HUES64 (cell line): ENCODE results near the gene LDLRAD4.

ENCODE experiments used
- H3K27ac ChIP-seq: 2 replicates; pipeline ENCODE4 v1.7.0; 2013; ENCODE audit warnings: low read depth, low read length, inconsistent platforms
- H3K27me3 ChIP-seq: 2 replicates; pipeline ENCODE4 v1.6.1; 2013; ENCODE audit warnings: mild to moderate bottlenecking, low read length; ENCODE audit not compliant: insufficient read depth
- H3K36me3 ChIP-seq: 2 replicates; pipeline ENCODE4 v1.6.1; 2013; ENCODE audit warnings: mild to moderate bottlenecking, low read length; ENCODE audit not compliant: insufficient read depth
- H3K4me1 ChIP-seq: 2 replicates; pipeline ENCODE4 v1.6.1; 2013; ENCODE audit warnings: mild to moderate bottlenecking, low read length, moderate library complexity; ENCODE audit not compliant: insufficient read depth
- H3K4me3 ChIP-seq: 2 replicates; pipeline ENCODE4 v1.5.1; 2013; ENCODE audit warnings: mild to moderate bottlenecking, low read length, moderate library complexity
- H3K9ac ChIP-seq: 2 replicates; pipeline ENCODE4 v1.6.1; 2013; ENCODE audit warnings: mild to moderate bottlenecking, low read depth, low read length
- H3K9me3 ChIP-seq: 2 replicates; pipeline ENCODE4 v1.6.1; 2013; ENCODE audit warnings: low read depth, low read length; ENCODE audit not compliant: insufficient read depth
- WGBS: fragments of 150-250, 120-280 bp; methylation state at CpG from one replicate; pipeline ENCODE4 v1.1.7; 2013; ENCODE audit warnings: missing lambda C conversion rate; 5-methylcytosine and 5-hydroxymethylcytosine counted together

The LDLRAD4 gene

DNA sequence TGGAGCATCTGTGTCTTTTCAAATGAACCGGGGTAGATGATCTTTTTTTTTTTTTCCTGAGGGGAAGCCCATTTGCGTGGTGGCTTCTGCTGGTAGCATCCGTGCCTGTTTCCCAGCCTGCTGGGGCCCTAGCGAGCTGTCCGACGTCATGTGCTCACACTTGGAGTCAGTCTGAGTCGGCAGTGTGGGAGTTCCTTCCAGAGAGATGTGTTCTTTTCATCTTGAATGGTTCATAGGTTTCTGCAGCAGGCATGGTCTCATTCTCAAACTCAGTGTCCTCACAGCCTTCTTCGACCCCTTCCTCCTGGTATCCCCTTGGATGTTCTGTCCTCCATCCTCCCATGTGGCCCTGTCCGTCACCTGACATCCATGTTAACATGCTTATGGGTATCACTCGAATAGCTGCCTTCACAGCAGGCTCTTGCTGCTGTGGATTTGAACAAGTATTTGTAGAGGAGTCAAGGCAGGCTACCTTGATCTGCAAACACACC lies 51.0 kb downstream of the LDLRAD4 start:
- Histone ChIP-seq H3K36me3 (no peaks in the 10 kb centered on the region), H3K9ac (no peak overlapping the region), H3K4me3 (no peak overlapping the region), H3K4me1 (peaks cover 19% of the 10 kb centered on the region), H3K27me3 (no peaks in the 10 kb centered on the region), H3K27ac (no peak overlapping the region), H3K9me3 (no peaks in the 10 kb centered on the region)
- WGBS = 90% methylated on average over 10 of the region's 10 CpGs

DNA sequence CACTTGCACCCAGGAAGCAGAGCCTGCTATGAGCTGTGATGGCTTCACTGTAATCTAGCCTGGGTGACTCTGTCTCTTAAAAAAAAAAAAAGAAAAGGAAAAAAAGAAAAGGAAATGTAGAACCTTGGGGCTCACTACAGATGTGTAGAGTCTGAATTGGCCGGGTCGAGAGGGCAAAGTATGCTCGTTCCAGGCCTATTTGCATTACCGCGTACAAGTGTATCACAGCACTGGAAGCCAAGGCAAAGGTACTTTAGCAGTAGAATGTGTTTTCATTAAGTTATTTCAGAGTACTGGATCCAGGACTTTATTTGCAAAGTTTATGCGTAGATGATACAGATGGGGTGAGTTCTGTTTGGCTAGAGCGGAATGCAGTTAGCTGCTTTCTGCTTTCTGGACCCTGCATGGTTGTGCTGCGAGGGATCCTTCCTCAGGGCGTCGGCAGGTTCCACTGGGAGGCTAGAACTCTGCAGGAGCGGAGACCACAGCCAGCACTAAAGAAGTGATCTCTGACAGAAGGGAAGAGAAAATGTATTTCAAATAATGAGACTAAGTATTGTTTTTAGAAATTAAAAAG lies 51.8 kb downstream of the LDLRAD4 start:
- no peak overlapping the region for H3K4me3 ChIP-seq
- WGBS = 94% methylated on average over 11 of the region's 11 CpGs
- no peaks in the 10 kb centered on the region for H3K36me3 ChIP-seq
- H3K4me1 ChIP-seq = peaks cover 19% of the 10 kb centered on the region
- H3K27me3 ChIP-seq = no peaks in the 10 kb centered on the region
- no peaks in the 10 kb centered on the region for H3K9me3 ChIP-seq
- no peak overlapping the region for H3K9ac ChIP-seq
- H3K27ac ChIP-seq = no peak overlapping the region

DNA sequence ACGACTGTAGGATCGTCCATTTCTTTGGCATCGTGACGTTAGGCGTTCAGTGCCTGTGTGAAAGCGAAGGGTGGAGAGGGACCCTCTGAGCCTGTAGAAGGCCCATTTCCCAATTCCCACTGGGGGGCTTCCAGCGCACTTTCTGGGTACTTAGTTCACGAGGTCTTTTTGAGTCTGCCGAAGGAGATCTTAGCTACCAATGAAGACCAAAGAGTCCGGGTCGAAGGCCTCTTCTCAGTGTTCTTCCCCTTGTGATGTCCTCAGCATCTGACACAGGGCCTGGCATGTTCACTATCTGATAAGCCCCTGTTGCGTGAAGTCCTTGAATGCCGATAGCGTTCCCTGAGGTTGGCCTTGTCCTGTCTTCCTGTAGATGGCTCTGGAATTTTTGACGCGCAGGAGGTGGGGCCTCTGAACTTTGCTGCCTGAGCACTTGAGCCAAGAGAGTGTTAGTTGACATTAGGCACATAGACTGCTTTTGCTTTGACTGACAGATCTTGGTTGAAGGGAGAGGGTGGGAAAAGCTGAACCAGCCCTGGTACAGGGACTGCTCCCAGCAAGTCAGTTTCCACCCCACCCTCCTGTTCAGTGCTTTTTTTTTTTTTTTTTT lies 52.8 kb downstream of the LDLRAD4 start:
- Histone ChIP-seq H3K27me3 (no peaks in the 10 kb centered on the region), H3K4me3 (no peak overlapping the region), H3K36me3 (no peaks in the 10 kb centered on the region), H3K9me3 (no peaks in the 10 kb centered on the region), H3K27ac (no peak overlapping the region), H3K4me1 (peaks cover 20% of the 10 kb centered on the region), H3K9ac (no peak overlapping the region)
- 93% methylated on average over 16 of the region's 16 CpGs for WGBS

DNA sequence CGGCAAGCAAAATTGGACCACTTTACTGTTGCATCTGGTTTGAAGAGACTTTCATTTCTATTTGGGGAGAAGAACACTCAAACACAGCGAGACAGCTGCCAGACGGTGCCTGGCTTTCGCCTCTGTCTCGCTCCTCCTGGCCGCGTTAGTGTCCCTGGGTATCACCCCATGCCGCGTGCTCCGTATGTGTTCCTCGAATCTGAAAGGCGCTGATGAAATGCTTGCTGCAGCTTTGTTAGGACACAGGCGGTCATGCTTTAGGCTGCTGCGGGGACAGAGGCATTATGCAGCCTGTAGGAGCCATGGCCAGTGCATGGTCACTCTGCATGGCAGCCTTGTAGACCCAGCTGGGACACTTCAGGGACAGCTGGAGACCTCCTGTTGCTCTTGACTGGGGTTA lies 53.9 kb downstream of the LDLRAD4 start:
- Histone ChIP-seq H3K27ac (no peak overlapping the region), H3K4me1 (peaks cover 20% of the 10 kb centered on the region), H3K36me3 (no peaks in the 10 kb centered on the region), H3K4me3 (no peak overlapping the region), H3K9me3 (no peaks in the 10 kb centered on the region), H3K9ac (no peak overlapping the region), H3K27me3 (no peaks in the 10 kb centered on the region)
- WGBS = 90% methylated on average over 14 of the region's 14 CpGs

DNA sequence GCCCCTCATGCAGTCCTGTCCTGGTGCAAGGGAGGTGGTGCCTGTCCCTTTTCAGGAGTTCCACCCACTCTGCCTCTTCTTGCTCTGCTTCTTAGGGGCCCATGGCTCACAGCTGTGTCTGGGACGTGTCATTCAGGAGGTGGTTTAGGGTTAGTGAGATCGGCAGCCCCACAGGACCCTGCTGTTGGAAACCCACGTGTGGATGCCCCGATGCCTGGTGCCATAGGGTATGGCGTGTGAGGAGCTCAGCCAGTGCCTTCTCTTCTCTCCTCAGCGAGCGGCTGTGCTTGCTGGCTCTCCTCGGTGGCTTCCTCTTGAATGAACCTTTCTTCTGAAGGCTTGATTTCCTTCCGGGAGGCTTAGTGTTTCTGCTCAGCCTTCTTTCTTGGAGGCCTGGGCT lies 55.2 kb downstream of the LDLRAD4 start:
- H3K4me3 ChIP-seq = no peak overlapping the region
- no peak overlapping the region for H3K27ac ChIP-seq
- H3K27me3 ChIP-seq = no peaks in the 10 kb centered on the region
- H3K36me3 ChIP-seq = no peaks in the 10 kb centered on the region
- H3K9ac ChIP-seq = no peak overlapping the region
- H3K4me1 ChIP-seq = peaks cover 6% of the 10 kb centered on the region; the same call in 1 of the 2 replicates
- no peaks in the 10 kb centered on the region for H3K9me3 ChIP-seq
- WGBS = 90% methylated on average over 9 of the region's 9 CpGs

DNA sequence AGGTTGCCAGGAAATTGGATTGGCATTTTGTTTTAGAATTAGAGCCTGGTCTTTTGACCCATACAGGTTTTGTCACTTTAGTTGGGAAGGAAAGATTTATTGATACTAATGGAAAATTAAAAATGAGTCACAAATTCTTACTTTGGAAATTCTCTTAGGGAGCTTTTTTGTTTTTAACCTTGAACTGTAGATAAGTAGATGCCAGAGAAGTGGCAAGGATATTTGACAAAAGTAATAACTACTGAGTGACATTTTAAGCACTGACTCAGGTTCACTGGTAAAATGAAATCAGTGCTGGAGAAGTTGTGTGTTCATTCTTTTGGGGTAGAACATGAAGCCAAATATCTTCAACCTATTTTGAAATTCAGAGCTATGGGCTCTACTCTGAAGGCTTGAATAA lies 56.5 kb downstream of the LDLRAD4 start:
- peaks cover 3% of the 10 kb centered on the region; the same call in 1 of the 2 replicates for H3K4me1 ChIP-seq
- H3K9ac ChIP-seq = no peak overlapping the region

DNA sequence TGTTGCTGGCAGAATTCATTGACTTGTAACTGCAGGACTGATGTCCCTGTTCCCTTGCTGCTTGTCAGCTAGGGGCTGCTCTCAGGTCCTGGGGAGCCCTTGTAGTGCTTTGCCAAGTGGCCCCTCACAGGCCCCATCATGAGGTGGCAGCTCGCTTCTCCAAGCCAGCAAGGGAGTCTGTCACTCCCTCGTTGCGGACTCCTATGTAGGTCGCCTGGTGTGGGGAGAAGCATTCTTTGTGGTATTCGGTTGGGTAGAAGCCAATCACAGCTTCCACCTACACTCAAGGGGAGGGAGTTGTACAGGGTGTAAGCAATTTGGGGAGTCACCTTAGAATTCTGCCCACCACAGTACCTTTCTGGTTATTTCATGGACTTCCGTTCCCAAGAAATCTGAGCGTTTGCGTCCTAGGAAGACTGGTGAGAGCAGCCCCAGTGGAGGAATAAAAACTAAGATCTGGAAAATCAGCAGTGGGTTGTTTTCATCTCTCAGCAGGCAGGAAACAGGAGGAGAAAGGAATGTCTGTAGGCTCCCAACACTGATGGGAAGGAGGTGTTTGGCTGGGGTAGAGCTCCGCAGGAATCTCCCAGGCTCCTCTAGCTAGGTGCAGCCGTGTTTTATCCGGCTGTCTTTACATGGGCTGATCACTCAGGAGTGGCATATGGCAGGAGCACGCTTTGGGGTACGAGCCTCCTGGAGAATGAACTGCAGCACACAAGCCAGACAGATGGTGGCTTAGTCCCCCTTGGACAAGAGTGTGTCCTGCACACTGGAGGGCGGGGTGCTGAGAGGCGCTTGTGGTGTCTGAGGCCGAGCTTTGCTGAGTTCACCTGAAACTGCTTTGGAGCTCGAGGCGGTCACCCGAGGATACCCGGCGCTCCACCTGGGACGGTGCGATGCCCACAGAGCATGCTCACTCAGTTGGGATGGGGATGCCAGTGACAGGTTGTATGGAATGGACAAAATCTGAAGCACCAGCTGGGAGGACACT lies 58.3 kb downstream of the LDLRAD4 start:
- H3K9ac ChIP-seq = no peak overlapping the region
- WGBS = 85% methylated on average over 23 of the region's 23 CpGs
- no peak overlapping the region for H3K4me3 ChIP-seq
- H3K4me1 ChIP-seq = peaks cover 3% of the 10 kb centered on the region; the same call in 1 of the 2 replicates
- H3K27ac ChIP-seq = no peak overlapping the region
- H3K9me3 ChIP-seq = no peaks in the 10 kb centered on the region
- no peaks in the 10 kb centered on the region for H3K36me3 ChIP-seq
- H3K27me3 ChIP-seq = no peaks in the 10 kb centered on the region

More for the DNA sequence above, 56.5 kb downstream of the LDLRAD4 start:
- no peaks in the 10 kb centered on the region for H3K36me3 ChIP-seq
- no peaks in the 10 kb centered on the region for H3K9me3 ChIP-seq
- no peaks in the 10 kb centered on the region for H3K27me3 ChIP-seq
- no peak overlapping the region for H3K27ac ChIP-seq
- no peak overlapping the region for H3K4me3 ChIP-seq

DNA sequence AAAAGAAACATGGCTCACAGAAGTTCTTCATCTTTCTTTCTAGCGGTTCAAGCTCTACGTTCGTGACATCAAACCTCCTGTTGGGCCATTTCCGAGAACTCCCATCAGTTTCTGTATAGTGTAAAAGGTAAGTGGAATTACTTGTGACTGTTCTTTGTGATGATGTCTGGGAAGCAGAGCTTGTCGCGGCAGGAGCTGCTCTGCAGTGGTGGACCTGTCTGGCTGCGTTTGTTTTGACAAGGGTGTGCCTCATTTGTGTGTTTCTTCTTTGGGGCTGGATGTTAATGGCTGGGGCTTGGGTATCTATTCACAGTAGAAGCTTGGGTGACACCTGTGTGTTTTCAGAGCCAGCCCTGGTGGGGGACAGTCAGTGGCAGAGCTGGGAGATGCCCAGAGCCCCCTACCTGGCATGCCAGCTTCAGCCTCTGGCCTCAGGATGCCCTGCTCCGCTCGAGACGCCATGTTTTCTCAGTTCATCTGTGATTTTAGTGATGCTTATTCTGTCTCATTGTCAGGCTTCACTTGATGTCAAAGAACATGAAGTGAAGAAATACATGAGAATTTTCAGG lies 59.6 kb downstream of the LDLRAD4 start:
- Histone ChIP-seq H3K9me3 (no peaks in the 10 kb centered on the region), H3K9ac (no peak overlapping the region), H3K27ac (no peak overlapping the region), H3K4me1 (peaks cover 3% of the 10 kb centered on the region; the same call in 1 of the 2 replicates), H3K27me3 (no peaks in the 10 kb centered on the region), H3K4me3 (no peak overlapping the region), H3K36me3 (no peaks in the 10 kb centered on the region)
- 97% methylated on average over 10 of the region's 10 CpGs for whole genome bisulfite sequencing

DNA sequence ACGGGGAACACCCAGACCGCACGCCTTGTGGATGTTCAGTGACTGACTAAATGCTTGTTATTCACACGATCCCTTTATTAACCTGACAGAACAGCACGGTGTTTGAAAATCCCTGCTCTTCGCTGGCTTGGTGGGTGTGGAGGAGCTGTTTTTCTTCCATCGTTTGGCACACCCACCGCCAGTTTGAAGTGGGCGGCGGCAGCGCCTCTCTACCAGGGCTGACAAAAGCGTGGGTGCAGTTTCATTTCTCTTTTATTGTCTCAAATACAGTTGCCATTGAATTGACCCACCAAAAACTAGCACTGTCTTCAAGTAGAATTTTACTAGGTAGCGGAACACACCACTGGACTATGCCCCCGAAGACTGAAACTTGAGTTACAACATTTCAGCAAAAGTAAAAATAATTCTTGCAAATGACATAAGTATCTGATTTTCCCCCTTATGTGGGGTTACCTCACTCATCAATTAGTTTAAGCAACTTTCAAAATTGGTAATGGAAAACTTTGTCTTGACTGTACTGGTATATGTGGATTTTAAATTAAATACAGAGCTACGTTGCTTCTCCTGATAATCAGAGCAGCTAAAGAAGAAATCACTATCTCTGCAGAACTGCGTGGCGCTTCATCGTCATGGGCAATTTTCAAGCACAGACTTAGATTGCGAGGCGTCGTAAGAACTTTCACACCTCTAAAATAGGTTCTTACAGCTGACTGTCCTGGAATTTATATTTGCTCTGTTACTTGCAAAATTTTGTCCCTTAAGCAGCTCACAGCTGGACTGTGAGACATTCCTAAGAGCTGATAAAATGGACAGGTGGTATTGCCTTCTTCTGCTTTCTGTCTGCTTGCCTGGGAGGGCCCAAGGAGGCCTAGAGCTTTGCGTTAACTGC lies 60.9 kb downstream of the LDLRAD4 start:
- Histone ChIP-seq H3K4me3 (no peak overlapping the region), H3K4me1 (peaks cover 3% of the 10 kb centered on the region; the same call in 1 of the 2 replicates), H3K9ac (no peak overlapping the region), H3K27ac (no peak overlapping the region), H3K36me3 (no peaks in the 10 kb centered on the region), H3K27me3 (no peaks in the 10 kb centered on the region), H3K9me3 (no peaks in the 10 kb centered on the region)
- WGBS = 93% methylated on average over 22 of the region's 22 CpGs

DNA sequence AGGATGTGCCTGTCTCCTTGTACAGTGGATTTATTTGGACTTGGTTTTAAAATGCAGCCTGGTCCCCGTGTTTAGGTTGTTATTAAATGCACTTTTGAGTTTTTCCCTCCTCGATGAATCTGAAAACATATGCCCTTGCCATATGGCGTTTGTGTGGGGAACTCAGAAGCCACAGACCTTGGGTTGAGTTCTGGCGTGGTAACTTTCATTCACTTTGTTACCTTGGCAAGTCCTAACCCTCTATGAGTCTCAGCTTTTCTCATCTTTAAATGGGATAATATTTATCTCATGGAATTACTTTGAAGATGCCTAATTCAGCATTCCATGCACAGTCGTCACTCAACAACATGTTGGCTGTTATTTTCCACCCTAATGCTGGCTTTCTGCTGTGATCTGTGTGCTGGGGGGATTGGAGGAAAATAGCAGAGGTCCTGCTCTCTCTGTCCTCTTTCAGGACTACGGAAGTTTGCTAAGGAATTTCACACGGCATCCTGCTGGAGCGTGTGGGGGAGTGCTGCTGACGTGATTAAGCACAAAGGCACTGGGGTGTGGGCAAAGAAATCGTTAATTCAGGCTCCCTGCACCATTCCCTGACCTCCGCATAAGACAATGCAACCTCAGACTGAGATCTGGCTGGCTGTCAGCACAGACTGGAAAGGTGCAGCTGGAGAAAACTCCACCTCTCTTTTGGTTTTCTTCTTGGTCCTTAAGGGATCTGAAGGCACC lies 61.7 kb downstream of the LDLRAD4 start:
- Histone ChIP-seq H3K36me3 (no peaks in the 10 kb centered on the region), H3K4me1 (peaks cover 3% of the 10 kb centered on the region; the same call in 1 of the 2 replicates), H3K27ac (no peak overlapping the region), H3K4me3 (no peak overlapping the region), H3K9me3 (no peaks in the 10 kb centered on the region), H3K27me3 (no peaks in the 10 kb centered on the region), H3K9ac (no peak overlapping the region)
- 56% methylated on average over 10 of the region's 11 CpGs for WGBS
